ENCODE results near the gene C12orf76.
"Not testable (repeated sequence)": the region's sequence is repeated elsewhere in the genome, so short reads cannot be mapped to it uniquely, and the experiment has no call there.

The C12orf76 gene

GRCh38 chr12:110062241-110062640 is 13.9 kb upstream of the C12orf76 start:
- DNase-seq = no peak

DNA sequence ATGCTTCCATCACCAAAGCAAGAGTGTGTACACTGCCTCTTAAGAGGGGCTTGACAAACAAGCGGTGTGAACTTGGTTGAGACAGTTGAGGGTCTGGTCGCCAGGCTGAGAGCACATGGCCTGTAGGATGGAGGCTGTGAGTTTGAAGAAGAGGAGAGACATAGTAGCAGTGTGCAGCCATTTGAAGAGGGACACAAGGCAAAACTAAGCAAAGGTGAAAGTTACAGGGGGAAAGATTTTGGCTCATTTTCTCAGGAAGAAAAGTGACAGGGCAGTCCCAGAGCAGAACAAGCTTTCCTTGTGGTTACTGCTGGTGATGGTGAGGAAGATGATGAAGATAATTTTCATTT is 11.3 kb upstream of the C12orf76 start:
- no peak for DNase-seq

DNA sequence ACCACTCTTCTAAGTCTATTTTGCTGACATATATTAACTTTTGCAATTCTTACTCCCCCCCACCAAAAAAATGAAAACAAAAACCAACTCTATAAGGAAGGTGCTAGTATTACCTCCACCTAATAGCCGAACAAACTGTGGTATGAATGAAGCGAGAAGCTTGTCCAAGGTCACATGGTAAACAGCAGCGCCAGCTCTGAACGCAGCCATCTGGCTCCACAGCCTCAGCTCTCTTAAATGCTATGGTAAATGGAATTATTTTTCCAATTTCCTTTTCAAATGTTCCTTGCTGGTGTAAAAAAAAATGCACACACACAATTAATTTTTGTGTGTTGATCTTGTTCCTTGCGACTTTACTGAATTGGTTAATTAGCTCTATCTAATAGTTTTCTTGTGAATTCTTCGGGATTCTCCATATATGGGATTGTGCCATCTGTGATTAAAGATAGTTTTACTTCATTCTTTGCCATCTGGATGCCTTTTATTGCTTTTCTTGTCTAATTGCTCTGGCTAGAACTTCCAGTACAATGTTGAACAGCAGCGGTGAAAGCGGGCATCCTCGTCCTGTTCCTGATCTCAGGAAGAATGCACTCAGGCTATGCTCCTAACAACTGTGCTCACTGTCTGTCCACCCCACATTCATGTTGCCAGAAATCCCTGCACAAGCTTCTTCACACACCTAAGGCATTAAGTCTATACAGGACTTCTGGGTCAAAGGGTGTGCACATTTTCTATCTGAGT is 10.7 kb upstream of the C12orf76 start:
- no peak for DNase-seq

GRCh38 chr12:110056643-110057042 is 8.3 kb upstream of the C12orf76 start:
- DNase-seq = not testable (repeated sequence)

DNA sequence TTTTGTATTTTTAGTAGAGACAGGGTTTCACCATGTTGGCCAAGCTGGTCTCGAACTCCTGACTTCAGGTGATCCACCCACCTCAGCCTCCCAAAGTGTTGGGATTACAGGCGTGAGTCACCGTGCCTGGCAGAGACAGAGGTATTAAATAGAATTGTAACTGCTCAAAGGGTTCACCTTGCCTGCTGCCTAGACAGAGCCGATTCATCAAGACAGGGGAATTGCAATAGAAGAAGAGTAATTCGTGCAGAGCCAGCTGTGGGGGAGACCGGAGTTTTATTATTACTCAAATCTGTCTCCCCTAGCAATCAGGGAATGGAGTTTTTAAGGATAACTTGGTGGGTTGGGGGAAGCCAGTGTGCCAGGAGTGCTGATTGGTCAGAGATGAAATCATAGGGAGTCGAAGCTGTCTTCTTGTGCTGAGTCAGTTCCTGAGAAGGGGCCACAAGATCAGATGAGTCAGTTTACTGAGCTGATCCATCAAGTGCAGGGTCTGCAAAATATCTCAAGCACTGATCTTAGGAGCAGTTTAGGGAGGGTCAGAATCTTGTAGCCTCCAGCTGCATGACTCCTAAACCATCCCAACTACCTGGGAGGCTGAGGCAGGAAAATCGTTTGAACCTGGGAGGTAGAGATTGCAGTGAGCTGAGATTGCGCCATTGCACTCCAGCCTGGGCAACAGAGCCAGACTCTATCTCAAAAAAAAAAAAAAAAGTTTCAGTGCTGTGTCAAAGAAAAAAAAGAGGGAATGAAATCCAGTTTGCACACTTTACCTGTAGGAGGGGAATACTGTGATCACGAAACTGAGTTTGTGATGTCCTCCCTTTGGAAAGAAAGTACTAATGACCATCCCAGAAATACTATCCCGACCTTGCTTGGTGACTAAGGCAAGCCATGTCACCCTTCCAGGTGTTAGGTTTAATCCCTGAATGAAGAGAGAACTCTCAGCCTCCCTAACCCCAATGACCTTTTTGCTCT is 7.3 kb upstream of the C12orf76 start:
- DNase-seq = not testable (repeated sequence)

DNA sequence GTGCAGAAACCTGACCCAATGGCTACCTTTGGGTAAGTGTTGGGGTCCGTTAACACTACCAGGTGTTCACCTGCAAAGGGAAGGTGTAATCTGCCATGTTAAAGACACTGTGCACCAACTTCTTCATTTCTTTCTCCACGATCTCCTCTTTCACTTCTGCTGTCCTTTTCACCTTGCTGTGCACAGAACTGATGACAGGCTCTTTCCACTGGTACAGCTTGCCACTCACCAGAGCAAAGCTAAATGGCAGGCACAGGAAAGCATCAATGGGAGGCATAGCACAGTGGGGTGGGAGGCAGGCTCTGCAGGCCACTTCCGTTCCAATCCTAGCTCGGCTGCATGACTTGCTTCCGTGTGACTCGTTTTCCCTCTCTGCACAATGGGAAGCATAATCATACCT is 2.6 kb upstream of the C12orf76 start:
- DNase-seq = no peak

DNA sequence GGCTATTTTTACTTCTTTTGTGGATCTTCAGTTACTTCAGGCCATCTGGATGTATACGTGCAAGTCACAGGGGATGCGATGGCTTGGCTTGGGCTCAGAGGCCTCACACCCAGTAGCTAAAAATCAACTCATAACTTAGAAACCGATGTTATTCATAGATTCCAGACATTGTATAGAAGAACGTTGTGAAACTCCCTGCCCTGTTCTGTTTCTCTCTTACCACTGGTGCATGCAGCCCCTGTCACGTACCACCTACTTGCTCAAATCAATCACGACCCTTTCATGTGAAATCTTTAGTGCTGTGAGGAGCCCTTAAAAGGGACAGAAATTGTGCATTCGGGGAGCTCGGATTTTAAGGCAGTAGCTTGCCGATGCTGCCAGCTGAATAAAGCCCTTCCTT is 1.3 kb upstream of the C12orf76 start:
- not testable (repeated sequence) for DNase-seq

DNA sequence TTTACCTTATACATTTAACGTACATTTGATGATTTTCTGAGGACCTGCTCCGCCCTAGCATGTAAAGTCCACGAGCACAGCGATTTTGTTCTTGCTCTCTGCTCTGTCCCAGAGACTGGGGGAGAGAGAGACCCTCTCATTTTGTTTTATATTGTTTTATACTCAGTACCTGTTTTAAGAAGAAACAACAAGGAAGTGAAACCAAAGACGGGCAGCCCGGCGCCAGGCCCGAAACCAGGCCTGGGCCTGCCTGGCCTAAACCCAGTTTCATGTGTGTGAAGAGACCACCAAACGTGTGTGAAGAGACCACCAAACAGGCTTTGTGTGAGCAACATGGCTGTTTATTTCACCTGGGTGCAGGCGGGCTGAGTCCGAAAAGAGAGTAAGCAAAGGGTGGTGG is 712 bp upstream of the C12orf76 start:
- DNase-seq = not testable (repeated sequence)

DNA sequence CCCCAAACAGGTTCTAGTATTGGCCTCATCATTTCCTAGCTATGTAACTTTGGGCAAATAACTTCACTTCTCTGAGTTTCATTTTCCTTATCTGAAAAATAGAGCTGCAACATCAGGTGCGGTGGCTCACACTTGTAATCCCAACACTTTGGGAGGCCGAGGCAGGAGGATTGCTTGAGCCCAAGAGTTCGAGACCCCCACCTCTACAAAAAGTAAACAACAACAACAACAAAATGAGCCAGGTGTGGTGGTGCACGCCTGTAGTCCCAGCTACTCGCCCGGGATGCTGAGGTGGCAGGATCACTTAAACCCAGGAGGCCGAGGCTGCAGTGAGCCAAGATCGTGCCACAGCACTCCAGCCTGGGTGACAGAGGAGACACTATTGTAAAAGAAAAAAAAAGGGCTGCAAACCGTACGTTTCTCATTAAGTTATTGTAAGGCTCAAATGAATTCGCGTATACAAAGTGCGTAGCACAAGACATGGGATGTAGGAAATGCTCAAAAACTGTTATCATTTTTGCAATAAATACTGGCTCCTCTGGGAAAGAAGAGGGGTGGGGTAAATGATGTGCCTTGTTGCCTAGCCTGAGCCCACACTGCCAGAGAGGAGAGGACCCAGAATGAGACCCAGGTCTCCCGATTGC is 903 bp downstream of the C12orf76 start:
- DNase-seq = no peak

- no peak for DNase-seq
Observed at GRCh38 chr12:110046451-110047187, 1.7 kb downstream of the C12orf76 start.

DNA sequence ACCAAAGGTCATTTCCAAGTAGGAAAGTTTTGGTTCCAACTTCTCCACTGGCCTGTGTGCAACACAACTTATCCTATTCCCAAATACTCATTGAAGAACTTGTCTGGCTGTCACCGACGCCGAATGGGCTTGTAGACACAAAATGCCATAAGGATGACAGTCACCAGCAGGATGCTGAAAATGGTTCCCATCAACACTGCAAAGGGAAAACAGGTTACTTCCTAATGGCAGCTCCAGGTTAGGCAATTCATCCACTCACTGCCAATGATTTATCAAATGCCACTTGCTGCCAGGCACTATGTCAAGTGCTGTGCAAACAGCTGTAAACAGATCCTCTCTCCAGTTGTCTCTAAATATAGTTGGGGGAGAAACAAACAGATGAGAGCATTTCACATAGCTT is 6.1 kb downstream of the C12orf76 start:
- DNase-seq = no peak

DNA sequence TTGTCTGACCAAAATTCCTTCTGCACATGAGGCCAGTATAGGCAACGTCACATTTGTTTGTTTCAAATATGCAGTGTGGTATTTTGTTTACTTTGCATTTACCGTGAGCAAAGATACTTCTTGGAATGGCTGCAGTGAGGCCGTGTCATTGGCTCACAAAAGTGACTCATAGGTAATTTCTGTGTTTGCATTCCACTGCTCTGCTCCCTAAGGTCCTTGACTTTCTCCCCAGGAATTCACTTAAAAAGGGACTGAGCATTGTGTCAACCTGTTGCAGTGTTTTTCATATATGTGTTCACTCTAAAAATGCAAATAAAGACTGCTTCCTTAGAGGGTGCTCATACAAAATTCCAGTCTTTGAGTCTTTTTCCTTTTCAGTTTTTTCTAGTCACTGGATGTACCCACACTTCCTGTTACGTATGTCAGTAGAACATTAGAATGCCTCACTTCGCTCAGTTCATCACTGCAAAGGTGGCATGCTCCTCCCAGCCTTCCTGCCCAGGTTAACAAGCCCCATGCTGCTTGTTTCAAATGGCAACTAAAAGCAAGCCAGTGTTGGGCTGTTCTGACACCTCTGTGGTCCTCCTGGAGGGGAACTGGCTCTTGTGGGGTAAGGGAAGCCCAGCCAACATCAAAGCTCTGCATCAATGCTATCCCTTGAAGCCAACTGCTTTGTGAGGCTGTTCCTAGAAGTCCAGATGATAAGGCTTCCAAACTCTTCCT is 9.1 kb downstream of the C12orf76 start:
- DNase-seq = no peak

- no peak for DNase-seq
Observed at GRCh38 chr12:110038741-110039084, 9.6 kb downstream of the C12orf76 start.

DNA sequence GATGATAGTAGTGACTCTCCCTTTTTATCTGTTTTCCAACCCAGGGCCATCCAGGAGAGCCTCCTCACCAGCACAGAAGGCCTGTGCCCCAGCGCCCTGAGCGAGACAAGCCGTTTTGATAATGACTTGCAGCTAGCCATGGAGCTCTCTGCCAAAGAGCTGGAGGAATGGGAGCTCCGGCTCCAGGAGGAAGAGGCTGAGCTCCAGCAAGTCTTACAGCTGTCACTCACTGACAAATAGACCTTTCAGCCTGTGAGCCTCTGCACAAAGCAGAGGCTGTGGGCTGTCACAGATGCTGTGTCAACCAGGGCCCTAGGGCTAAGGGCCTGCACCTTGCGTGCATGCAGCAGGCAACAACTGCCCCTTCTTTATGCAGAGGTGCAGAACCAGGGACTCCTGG is 11.0 kb downstream of the C12orf76 start:
- no peak for DNase-seq

DNA sequence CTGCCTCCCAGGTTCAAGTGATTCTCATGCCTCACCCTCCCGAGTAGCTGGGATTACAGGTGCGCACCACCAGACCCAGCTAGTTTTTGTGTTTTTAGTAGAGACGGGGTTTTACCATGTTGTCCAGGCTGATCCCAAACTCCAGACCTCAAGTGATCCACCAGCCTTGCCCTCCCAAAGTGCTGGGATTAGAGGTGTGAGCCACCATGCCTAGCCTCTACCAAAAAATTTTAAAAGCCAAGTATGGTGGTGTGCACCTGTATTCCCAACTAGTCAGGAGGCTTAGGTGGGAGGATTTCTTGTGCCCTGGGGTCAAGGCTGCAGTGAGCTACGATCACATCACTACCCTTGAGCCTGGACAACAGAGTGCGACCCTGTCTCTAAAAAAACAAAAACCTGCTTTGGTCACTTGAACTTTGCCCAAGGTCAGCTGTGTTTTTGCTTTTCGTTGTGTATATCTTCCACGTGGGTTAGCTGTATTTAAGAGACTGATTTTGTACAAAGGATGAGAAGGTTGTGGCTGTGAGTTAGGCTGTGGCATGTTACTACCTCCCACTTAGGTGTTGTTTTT is 12.7 kb downstream of the C12orf76 start:
- no peak for DNase-seq

DNA sequence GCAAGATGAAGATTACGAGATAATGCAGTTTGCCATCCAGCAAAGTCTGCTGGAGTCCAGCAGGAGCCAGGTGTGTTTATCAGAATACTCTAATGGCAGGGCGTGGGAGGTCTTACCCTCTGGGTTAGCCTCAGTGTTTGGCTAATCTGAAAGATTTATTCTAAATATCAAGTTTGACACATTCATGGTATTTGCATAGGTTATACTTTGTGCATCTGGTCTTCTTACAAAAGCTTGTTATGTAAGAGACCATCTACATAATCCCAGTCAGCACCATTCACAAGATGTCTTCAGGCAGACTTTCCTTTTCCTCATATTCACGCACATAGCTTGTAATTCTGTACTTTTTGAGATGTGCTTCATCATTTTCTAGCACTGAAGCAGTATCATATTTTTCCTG is 14.4 kb downstream of the C12orf76 start:
- no peak for DNase-seq

GRCh38 chr12:110029290-110029815 is 19.0 kb downstream of the C12orf76 start:
- DNase-seq = no peak

DNA sequence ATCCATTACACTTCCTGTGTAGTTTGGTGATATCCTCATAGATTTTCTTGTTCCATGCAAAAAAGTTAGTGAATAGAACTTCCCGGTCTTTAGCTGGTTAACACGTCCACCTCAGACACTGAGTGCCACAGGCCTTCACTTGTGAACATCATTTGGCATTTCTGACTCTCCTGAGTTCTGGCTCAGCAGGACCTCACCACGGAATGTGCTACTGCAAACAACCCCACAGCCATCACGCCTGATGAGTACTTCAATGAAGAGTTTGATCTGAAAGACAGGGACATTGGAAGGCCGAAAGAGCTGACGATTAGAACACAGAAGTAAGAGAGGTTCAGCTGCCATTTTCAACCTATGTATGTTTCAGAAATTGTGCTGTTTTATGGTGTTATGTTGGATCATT is 20.0 kb downstream of the C12orf76 start:
- DNase-seq = no peak

GRCh38 chr12:110024051-110024450 is 24.3 kb downstream of the C12orf76 start:
- DNase-seq = no peak

DNA sequence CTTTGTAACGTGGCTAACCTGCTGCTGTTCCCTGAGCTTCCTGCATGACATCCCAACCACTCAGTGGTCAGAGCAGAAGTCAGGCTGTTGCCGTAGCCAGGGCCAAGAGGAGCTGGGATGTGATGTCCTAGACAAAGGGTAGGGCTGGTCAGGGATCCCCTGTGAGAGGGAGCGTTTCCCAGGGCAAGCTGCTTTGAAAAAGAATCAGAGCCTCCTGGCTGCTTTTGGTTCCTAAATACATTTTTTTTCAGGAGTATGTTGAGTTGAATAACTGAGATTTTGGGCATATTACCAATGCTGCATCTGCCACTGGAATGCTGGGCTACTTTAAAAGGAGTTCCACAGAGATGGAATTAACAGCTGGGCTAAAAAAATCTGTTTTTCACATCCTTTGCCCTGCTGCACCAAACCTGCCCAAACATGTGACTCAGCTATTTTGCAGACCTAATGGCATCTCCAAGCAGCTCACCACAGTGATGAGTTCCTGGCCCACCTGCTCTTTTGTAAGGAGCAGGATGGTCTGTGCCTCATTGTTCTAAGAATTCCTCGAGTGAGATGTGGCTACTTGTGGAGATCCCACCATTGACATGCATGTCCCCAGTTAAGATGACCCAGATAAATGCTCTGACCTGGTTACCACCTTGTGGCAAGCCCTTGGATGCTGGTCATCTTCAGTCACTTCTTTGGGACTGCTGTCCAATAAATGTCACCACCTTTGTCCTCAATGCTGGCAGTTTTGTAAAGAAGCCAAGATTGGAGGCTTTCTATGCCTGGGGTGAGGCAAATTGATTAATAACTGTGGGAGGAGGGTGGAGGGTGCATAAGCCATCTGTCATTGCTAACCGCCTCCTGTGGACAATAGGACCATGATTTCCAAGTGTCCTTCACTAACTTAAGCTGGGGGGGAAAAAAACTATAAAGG is 25.0 kb downstream of the C12orf76 start:
- no peak for DNase-seq

DNA sequence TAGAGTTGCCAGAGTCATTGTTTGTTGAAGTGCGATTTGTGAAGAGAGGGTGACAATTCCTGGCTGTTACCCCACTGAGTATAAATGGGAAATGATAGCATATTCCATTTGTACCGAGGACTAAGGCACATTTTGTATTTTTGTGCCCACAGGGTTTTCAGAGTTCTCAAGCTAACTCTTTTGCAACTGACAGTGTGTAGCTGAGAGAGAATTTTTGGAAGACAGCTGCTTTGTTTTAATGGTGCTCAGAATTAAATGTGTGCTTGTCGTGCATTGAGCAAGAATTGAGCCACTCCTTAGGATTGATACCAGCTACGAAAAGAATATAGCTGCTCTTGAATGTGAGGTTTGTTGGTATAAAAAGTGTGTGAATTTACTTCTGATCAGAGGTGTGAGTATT is 27.4 kb downstream of the C12orf76 start:
- no peak for DNase-seq
